Measurements from ENCODE around the gene RFX6. TPM values are rescaled to one million over a fixed set of nuclear protein-coding genes. Genes with fewer than 3 reads are reported as not detected.
A peak's percentile ranks its signal among the peaks of the same experiment; 100 is the strongest.
"Not testable (repeated sequence)": the region's sequence is repeated elsewhere in the genome, so short reads cannot be mapped to it uniquely, and the experiment has no call there.

RFX6 gene, protein sequence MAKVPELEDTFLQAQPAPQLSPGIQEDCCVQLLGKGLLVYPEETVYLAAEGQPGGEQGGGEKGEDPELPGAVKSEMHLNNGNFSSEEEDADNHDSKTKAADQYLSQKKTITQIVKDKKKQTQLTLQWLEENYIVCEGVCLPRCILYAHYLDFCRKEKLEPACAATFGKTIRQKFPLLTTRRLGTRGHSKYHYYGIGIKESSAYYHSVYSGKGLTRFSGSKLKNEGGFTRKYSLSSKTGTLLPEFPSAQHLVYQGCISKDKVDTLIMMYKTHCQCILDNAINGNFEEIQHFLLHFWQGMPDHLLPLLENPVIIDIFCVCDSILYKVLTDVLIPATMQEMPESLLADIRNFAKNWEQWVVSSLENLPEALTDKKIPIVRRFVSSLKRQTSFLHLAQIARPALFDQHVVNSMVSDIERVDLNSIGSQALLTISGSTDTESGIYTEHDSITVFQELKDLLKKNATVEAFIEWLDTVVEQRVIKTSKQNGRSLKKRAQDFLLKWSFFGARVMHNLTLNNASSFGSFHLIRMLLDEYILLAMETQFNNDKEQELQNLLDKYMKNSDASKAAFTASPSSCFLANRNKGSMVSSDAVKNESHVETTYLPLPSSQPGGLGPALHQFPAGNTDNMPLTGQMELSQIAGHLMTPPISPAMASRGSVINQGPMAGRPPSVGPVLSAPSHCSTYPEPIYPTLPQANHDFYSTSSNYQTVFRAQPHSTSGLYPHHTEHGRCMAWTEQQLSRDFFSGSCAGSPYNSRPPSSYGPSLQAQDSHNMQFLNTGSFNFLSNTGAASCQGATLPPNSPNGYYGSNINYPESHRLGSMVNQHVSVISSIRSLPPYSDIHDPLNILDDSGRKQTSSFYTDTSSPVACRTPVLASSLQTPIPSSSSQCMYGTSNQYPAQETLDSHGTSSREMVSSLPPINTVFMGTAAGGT
- not detected in 2 replicates for total RNA-seq

DNA sequence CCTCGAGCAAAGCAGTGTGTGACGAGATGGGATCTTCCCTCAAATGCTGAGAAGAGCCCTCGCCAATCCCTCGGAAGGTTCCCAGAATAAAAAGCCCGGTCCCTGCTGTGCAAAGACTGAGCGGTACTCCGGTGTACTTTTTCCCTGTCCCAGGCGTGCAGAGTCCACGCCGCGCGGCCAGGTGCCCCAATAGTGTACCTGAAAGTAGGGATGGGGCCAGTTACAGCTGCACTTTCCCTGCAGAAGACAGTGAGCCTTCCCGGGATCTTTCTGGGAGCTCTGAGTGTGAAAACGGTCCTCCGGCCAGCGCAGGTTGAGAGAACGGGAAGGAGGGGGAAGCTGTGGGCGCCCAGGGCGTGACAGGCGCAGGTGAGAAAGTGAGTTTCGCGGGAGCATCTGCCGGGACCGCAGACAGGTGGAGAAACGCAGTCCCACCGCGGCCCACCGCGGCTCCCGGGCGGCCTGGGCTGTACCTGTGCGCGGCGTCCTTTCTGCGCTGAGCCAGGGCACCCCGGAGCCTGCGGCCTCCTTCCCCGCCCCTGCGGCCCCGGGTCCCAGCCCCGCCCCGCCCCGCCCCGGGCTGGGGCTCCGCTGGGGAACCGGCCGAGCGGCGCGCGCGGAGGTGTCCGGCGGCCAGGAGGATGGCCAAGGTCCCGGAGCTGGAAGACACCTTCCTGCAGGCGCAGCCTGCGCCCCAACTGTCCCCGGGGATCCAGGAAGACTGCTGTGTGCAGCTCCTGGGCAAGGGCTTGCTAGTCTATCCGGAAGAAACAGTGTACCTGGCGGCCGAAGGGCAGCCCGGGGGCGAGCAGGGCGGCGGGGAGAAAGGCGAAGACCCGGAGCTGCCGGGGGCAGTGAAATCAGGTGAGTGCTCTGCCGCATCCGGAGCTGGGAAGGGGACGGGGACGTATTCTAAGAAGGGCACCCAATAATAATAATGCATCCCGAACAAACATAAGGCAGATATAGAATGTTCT lies at the start of gene RFX6:
Gene RFX6, plus strand, starts transcription at position 608 of the 977 bp plus-strand sequence. Its CDS starts 34 bp downstream, at position 642.
- Mint-ChIP-seq H3K4me3 (peak within 1 kb of the TSS; percentile 69), H3K27ac (no peak within 1 kb of the TSS), H3K27me3 (peaks cover 34% of the 10 kb centered on the region), H3K9me3 (no peaks in the 10 kb centered on the region), H3K4me1 (peaks cover 2% of the 10 kb centered on the region), H3K36me3 (ENCODE audit: low read depth) (no peaks in the 10 kb centered on the region)
- intact Hi-C loops (cut with micrococcal nuclease) = loop anchor here (10.0 kb wide), 1 partner anchor 388 kb away; the partner anchor contains the start of gene VGLL2
- DNase-seq = no peak

GRCh38 chr6:116827561-116828240 lies 49.3 kb upstream of the RFX6 start:
- intact Hi-C loops (cut with micrococcal nuclease) = no loop called here
- no peaks in the 10 kb centered on the region for H3K4me1 Mint-ChIP-seq
- no peaks in the 10 kb centered on the region for H3K36me3 Mint-ChIP-seq (ENCODE audit: low read depth)
- no peak for DNase-seq
- H3K27me3 Mint-ChIP-seq = peaks cover 2% of the 10 kb centered on the region
- no peaks in the 10 kb centered on the region for H3K9me3 Mint-ChIP-seq
- H3K27ac Mint-ChIP-seq = no peak overlapping the region
- no peak overlapping the region for H3K4me3 Mint-ChIP-seq

DNA sequence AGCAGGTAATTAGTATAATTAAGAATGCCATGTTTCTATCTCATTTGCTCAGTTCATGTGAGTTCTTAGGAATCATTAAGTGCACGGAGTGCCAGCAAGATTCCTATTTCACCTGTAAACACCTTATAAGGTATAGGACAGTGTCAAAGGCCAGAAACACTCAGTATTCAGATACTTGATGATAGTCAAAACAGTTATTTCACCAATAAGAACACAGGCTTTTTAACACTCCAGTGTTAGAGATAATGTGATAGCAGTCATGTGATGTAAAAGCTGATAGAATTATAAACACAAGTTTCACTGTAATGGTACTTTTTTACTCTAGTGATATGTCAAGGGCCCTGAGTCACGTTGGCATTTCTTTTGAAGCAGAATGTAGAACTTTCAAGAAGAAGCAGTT lies 48.1 kb upstream of the RFX6 start, which contains the start of gene GPRC6A:
Gene GPRC6A, minus strand, starts transcription at position 101 of the 400 bp plus-strand sequence. Its CDS starts 70 bp downstream, at position 31.
- Mint-ChIP-seq H3K27me3 (peaks cover 2% of the 10 kb centered on the region), H3K27ac (no peak within 1 kb of the TSS)
- intact Hi-C loops (cut with micrococcal nuclease) = no loop called here

DNA sequence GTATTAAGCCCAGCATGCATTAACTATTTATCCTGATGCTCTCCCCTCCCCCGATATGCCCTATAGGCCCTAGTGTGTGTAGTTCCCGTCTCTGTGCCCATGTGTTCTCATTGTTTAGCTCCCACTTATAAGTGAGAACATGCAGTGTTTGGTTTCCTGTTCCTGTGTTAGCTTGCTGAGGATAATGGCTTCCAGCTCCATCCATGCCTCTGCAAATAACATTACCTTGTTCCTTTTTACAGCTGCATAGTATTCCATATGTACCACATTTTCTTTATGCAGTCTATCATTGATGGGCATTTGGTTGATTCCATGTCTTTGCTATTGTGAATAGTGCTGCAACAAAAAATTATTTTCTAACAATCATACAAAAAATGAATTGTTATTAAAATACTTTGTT lies 42.5 kb upstream of the RFX6 start:
- H3K27ac Mint-ChIP-seq; intact Hi-C loops (cut with micrococcal nuclease); H3K27me3 Mint-ChIP-seq; H3K4me3 Mint-ChIP-seq; H3K4me1 Mint-ChIP-seq; H3K36me3 Mint-ChIP-seq (ENCODE audit: low read depth); H3K9me3 Mint-ChIP-seq; DNase-seq: not testable (repeated sequence)

More for the DNA sequence above, 48.1 kb upstream of the RFX6 start, which contains the start of gene GPRC6A:
- DNase-seq = no peak
- Mint-ChIP-seq H3K9me3 (no peaks in the 10 kb centered on the region), H3K4me3 (no peak within 1 kb of the TSS), H3K4me1 (no peaks in the 10 kb centered on the region), H3K36me3 (ENCODE audit: low read depth) (no peaks in the 10 kb centered on the region)

GRCh38 chr6:116836606-116837342 lies 40.3 kb upstream of the RFX6 start:
- Mint-ChIP-seq H3K27me3 (peaks cover 2% of the 10 kb centered on the region), H3K36me3 (ENCODE audit: low read depth) (no peaks in the 10 kb centered on the region), H3K27ac (no peak overlapping the region), H3K9me3 (no peaks in the 10 kb centered on the region), H3K4me1 (no peaks in the 10 kb centered on the region), H3K4me3 (no peak overlapping the region)
- no peak for DNase-seq
- intact Hi-C loops (cut with micrococcal nuclease) = no loop called here

DNA sequence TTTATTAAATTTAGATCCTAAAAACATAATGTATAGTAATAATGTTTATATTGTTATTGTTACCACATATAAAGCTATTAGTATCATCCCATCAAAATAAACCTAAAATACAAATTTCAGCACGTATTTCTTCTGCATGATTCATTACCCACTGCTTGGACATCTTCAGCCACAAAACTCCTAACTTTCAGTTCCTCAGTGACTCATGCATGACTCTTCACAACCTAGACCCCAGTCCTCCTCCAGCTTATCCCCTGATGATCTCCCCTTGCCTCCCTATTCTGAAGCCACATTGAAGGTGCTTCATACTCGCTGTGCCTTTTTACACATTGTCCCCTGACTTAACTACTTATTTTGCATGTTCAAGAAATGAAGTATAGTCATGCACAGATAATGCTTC lies 37.0 kb upstream of the RFX6 start:
- intact Hi-C loops (cut with micrococcal nuclease) = loop anchor here (10.0 kb wide), 1 partner anchor 305 kb away; no protein-coding TSS in a partner anchor

DNA sequence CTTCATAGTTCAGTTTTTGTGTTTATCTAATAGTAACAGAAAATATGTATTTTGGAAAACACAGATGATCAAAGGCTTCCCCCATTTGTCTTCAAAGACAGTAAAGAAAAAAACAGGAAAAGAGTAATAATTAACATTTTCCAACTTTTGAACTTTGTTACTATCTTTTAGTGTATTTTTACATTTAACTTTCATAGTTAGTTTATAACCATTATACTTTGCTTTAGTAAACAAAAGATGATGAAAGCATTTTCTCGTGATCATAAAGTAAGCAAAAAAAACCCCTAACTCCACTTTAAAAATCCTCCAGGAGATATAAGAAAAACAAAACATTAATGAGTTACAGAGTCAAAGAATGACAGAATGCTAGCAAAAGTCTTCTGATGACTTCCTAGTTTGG lies 34.6 kb upstream of the RFX6 start:
- Mint-ChIP-seq H3K27me3 (no peaks in the 10 kb centered on the region), H3K4me1 (no peaks in the 10 kb centered on the region), H3K36me3 (ENCODE audit: low read depth) (no peaks in the 10 kb centered on the region), H3K4me3 (no peak overlapping the region), H3K27ac (no peak overlapping the region), H3K9me3 (no peaks in the 10 kb centered on the region)
- DNase-seq = no peak
- intact Hi-C loops (cut with micrococcal nuclease) = loop anchor here (10.0 kb wide), 1 partner anchor 308 kb away; no protein-coding TSS in a partner anchor

More for the DNA sequence above, 37.0 kb upstream of the RFX6 start:
- Mint-ChIP-seq H3K4me3 (no peak overlapping the region), H3K4me1 (no peaks in the 10 kb centered on the region), H3K27ac (no peak overlapping the region), H3K27me3 (no peaks in the 10 kb centered on the region), H3K36me3 (ENCODE audit: low read depth) (no peaks in the 10 kb centered on the region), H3K9me3 (no peaks in the 10 kb centered on the region)
- no peak for DNase-seq

GRCh38 chr6:116847227-116847626 lies 29.8 kb upstream of the RFX6 start:
- DNase-seq = no peak
- Mint-ChIP-seq H3K4me3 (no peak overlapping the region), H3K4me1 (no peaks in the 10 kb centered on the region), H3K36me3 (ENCODE audit: low read depth) (no peaks in the 10 kb centered on the region), H3K27me3 (no peaks in the 10 kb centered on the region), H3K27ac (no peak overlapping the region), H3K9me3 (no peaks in the 10 kb centered on the region)
- intact Hi-C loops (cut with micrococcal nuclease) = loop anchor here (2.0 to 10.0 kb wide), 2 partner anchors 68 to 312 kb away; no protein-coding TSS in a partner anchor

GRCh38 chr6:116858060-116858459 lies 19.0 kb upstream of the RFX6 start:
- H3K27ac Mint-ChIP-seq = no peak overlapping the region
- H3K4me3 Mint-ChIP-seq = no peak overlapping the region
- intact Hi-C loops (cut with micrococcal nuclease) = no loop called here
- H3K36me3 Mint-ChIP-seq (ENCODE audit: low read depth) = no peaks in the 10 kb centered on the region
- H3K4me1 Mint-ChIP-seq = no peaks in the 10 kb centered on the region
- H3K27me3 Mint-ChIP-seq = no peaks in the 10 kb centered on the region
- DNase-seq = no peak
- no peaks in the 10 kb centered on the region for H3K9me3 Mint-ChIP-seq

GRCh38 chr6:116859264-116859663 lies 17.8 kb upstream of the RFX6 start:
- no peaks in the 10 kb centered on the region for H3K36me3 Mint-ChIP-seq (ENCODE audit: low read depth)
- H3K4me3 Mint-ChIP-seq = no peak overlapping the region
- H3K9me3 Mint-ChIP-seq = no peaks in the 10 kb centered on the region
- H3K27ac Mint-ChIP-seq = no peak overlapping the region
- DNase-seq = no peak
- H3K27me3 Mint-ChIP-seq = no peaks in the 10 kb centered on the region
- intact Hi-C loops (cut with micrococcal nuclease) = no loop called here
- no peaks in the 10 kb centered on the region for H3K4me1 Mint-ChIP-seq

DNA sequence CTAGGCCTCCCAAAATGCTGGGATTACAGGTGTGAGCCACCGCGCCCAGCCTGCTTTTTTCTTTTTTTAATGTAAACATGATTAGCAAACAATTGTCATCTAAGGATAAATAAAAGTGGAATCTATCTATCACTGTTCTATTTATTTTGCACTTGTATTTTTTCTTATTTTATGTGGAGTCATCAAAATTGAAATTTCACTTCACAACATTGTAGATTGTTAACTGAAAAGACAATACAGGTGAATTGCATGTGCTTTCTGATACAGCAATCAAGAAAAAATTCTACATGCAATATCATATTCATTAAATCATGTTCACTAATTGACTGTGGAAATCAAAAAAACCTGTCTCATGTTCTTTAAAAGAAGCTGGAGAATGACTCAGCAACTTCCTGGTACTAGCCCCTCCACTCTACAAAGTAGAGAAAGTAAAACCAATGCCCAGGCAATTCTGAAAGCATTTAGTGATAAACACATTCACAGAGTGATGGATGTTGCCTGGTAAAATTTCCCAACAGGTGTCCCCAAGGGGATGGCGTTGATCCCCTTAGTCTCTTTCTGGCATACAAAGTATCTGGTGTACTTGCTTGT lies 10.7 kb upstream of the RFX6 start:
- no peaks in the 10 kb centered on the region for H3K9me3 Mint-ChIP-seq
- DNase-seq = no peak
- intact Hi-C loops (cut with micrococcal nuclease) = no loop called here
- H3K27ac Mint-ChIP-seq = no peak overlapping the region
- H3K27me3 Mint-ChIP-seq = no peaks in the 10 kb centered on the region
- no peaks in the 10 kb centered on the region for H3K36me3 Mint-ChIP-seq (ENCODE audit: low read depth)
- H3K4me3 Mint-ChIP-seq = no peak overlapping the region
- no peaks in the 10 kb centered on the region for H3K4me1 Mint-ChIP-seq

DNA sequence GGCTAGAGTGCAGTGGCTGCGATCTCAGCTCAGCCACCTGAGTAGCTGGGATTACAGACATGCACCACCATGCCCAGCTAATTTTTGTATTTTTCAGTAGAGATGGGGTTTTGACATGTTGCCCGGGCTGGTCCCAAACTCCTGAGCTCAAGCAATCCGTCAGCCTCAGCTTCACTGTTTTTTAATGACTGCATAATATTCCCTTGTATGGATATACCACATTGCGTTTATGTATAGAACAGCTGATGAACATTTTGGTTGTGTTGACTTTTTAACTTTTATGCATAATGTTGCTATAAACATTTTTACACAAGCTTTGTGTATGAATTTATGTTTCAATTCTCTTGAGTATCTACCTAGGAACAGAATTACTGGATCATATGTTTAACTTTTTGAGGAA lies 4.3 kb upstream of the RFX6 start:
- Mint-ChIP-seq H3K9me3 (no peaks in the 10 kb centered on the region), H3K36me3 (ENCODE audit: low read depth) (no peaks in the 10 kb centered on the region), H3K4me3 (no peak overlapping the region), H3K27me3 (peaks cover 29% of the 10 kb centered on the region), H3K4me1 (peaks cover 2% of the 10 kb centered on the region), H3K27ac (no peak overlapping the region)
- no peak for DNase-seq
- intact Hi-C loops (cut with micrococcal nuclease) = loop anchor here (10.0 kb wide), 1 partner anchor 392 kb away; the partner anchor contains the start of gene VGLL2
